ENCODE measurements around the gene SUSD6.
"Not testable (repeated sequence)": the region's sequence is repeated elsewhere in the genome, so short reads cannot be mapped to it uniquely, and the experiment has no call there.

The SUSD6 gene

GRCh38 chr14:69694730-69695281 lies 83.4 kb downstream of the SUSD6 start:
- peak; percentile 34 for DNase-seq (ENCODE audit: low spot score)

- DNase-seq (ENCODE audit: low spot score) = no peak
Observed at GRCh38 chr14:69695322-69696203, 84.2 kb downstream of the SUSD6 start.

- peak; percentile 49 for DNase-seq (ENCODE audit: low spot score)
Observed at GRCh38 chr14:69696204-69696527, 84.8 kb downstream of the SUSD6 start.

GRCh38 chr14:69696633-69697557 lies 85.5 kb downstream of the SUSD6 start:
- DNase-seq (ENCODE audit: low spot score) = peak; percentile 90

GRCh38 chr14:69698572-69698971 lies 87.2 kb downstream of the SUSD6 start:
- DNase-seq (ENCODE audit: low spot score) = no peak

GRCh38 chr14:69699243-69699642 lies 87.8 kb downstream of the SUSD6 start:
- DNase-seq (ENCODE audit: low spot score) = not testable (repeated sequence)

GRCh38 chr14:69699748-69700303 lies 88.4 kb downstream of the SUSD6 start:
- no peak for DNase-seq (ENCODE audit: low spot score)

GRCh38 chr14:69700575-69700974 lies 89.2 kb downstream of the SUSD6 start:
- peak; percentile 27 for DNase-seq (ENCODE audit: low spot score)

- peak; percentile 45 for DNase-seq (ENCODE audit: low spot score)
Observed at GRCh38 chr14:69701291-69701690, 89.9 kb downstream of the SUSD6 start.

GRCh38 chr14:69701857-69702256 lies 90.5 kb downstream of the SUSD6 start:
- peak; percentile 94 for DNase-seq (ENCODE audit: low spot score)

- DNase-seq (ENCODE audit: low spot score) = no peak
Observed at GRCh38 chr14:69703047-69704039, 91.9 kb downstream of the SUSD6 start.

- no peak for DNase-seq (ENCODE audit: low spot score)
Observed at GRCh38 chr14:69704319-69704718, 92.9 kb downstream of the SUSD6 start.

GRCh38 chr14:69705706-69706105 lies 94.3 kb downstream of the SUSD6 start:
- DNase-seq (ENCODE audit: low spot score) = no peak

- no peak for DNase-seq (ENCODE audit: low spot score)
Observed at GRCh38 chr14:69708049-69708448, 96.7 kb downstream of the SUSD6 start.

GRCh38 chr14:69708586-69709560 lies 97.5 kb downstream of the SUSD6 start:
- peak; percentile 47 for DNase-seq (ENCODE audit: low spot score)

- no peak for DNase-seq (ENCODE audit: low spot score)
Observed at GRCh38 chr14:69710378-69710777, 99.0 kb downstream of the SUSD6 start.

GRCh38 chr14:69711065-69711464 lies 99.7 kb downstream of the SUSD6 start:
- peak; percentile 54 for DNase-seq (ENCODE audit: low spot score)

GRCh38 chr14:69711477-69711876 lies 100.1 kb downstream of the SUSD6 start:
- no peak for DNase-seq (ENCODE audit: low spot score)

GRCh38 chr14:69711881-69712560 lies 100.6 kb downstream of the SUSD6 start:
- no peak for DNase-seq (ENCODE audit: low spot score)

Data from hematopoietic multipotent progenitor cell treated with erythropoietin and hydrocortisone succinate and interleukin-3 and kit ligand, for 15 days (in vitro differentiated cells).